Measurements from ENCODE around the gene APOB. TPM values are rescaled to one million over a fixed set of nuclear protein-coding genes. Genes with fewer than 3 reads are reported as not detected.

APOB gene
- total and polyA plus RNA-seq, 2 of the 8 experiments (the other 6 are each of a cell fraction or from before 2014, with no cell fraction given): 0.15 to 0.61 TPM

GRCh38 chr2:21008014-21008789 is 35.7 kb downstream of the APOB start:
- H3K4me1 ChIP-seq (replicated peaks in 1 of 4; ENCODE audit: control insufficient read depth in 3 of 4, insufficient read depth in 4 of 4, low read length in 3 of 4): no peaks in the 10 kb centered on the region
- H3K14ac ChIP-seq (ENCODE audit: insufficient read length): no peak overlapping the region
- H3K56ac ChIP-seq (replicated peaks; ENCODE audit: insufficient read length, low read depth, low read length): no peak overlapping the region
- H3K27ac ChIP-seq (ENCODE audit: low read depth, low read length): no peak overlapping the region
- H3K18ac ChIP-seq (ENCODE audit: extremely low read depth, low read length): no peak overlapping the region
- no peak overlapping the region for H3K4me2 ChIP-seq (ENCODE audit: insufficient read depth in 1 of 2, low read depth in 2 of 2, low read length in 2 of 2)
- H2AFZ ChIP-seq (ENCODE audit: low read length): no peak overlapping the region
- H2BK15ac ChIP-seq (ENCODE audit: low read length): no peak overlapping the region
- WGBS, 2 experiments (ENCODE audit: extremely low coverage in 1 of 2, insufficient coverage in 1 of 2, insufficient read length in 1 of 2, insufficient replicate concordance in 2 of 2, low coverage in 1 of 2, low lambda C conversion rate in 2 of 2, missing lambda C conversion rate in 1 of 2): 94% methylated on average over 9 of the region's 9 CpGs; no CpG with 5 or more reads in 1 of the 2 experiments
- no peak overlapping the region for H3K4ac ChIP-seq (replicated peaks; ENCODE audit: insufficient read length, low read depth, low read length)
- POLR2A ChIA-PET (ENCODE audit: partially characterized antibody): no interaction called here
- H3K36me3 ChIP-seq (ENCODE audit: control insufficient read depth in 2 of 4, insufficient read depth in 4 of 4, low read length in 3 of 4): no peaks in the 10 kb centered on the region
- H4K91ac ChIP-seq (replicated peaks; ENCODE audit: insufficient read length, low read length): no peak overlapping the region
- no peaks in the 10 kb centered on the region for H3K79me1 ChIP-seq (ENCODE audit: low read depth, low read length)
- no peak overlapping the region for H3K4me3 ChIP-seq (ENCODE audit: extremely low read depth in 1 of 4, insufficient read depth in 2 of 4, low read depth in 3 of 4, low read length in 4 of 4)
- H2BK120ac ChIP-seq (replicated peaks; ENCODE audit: low read depth, low read length): no peak overlapping the region
- H3K79me2 ChIP-seq (ENCODE audit: control insufficient read depth in 1 of 2, insufficient read depth in 2 of 2, low read length in 2 of 2): no peaks in the 10 kb centered on the region
- no peak overlapping the region for H4K8ac ChIP-seq (ENCODE audit: extremely low read depth, insufficient read depth, low read length)
- no peak overlapping the region for H2BK12ac ChIP-seq (ENCODE audit: low read depth, low read length)
- H3K27me3 ChIP-seq (replicated peaks in 1 of 4; ENCODE audit: control insufficient read depth in 3 of 4, extremely low read depth in 1 of 4, insufficient read depth in 3 of 4, low read length in 3 of 4): no peaks in the 10 kb centered on the region; a peak in 1 of 7 replicates
- no peak overlapping the region for H4K5ac ChIP-seq (ENCODE audit: insufficient read length, low read depth, low read length)
- H4K20me1 ChIP-seq (replicated peaks in 1 of 2; ENCODE audit: control insufficient read depth in 1 of 2, insufficient read depth in 2 of 2, low read length in 2 of 2): no peaks in the 10 kb centered on the region
- TF ChIP-seq KDM1A (IDR thresholded peaks at IDR 0.05; ENCODE audit: borderline replicate concordance, low read length) (no peak), SAP30 (IDR thresholded peaks at IDR 0.05; ENCODE audit: insufficient read depth, insufficient replicate concordance, low read length) (no peak), FOSL1 (IDR thresholded peaks at IDR 0.05; ENCODE audit: insufficient read depth, low read depth, low read length) (no peak), GTF2F1 (IDR thresholded peaks at IDR 0.05; ENCODE audit: borderline replicate concordance, low read depth, low read length) (no peak), SP1 (IDR thresholded peaks at IDR 0.05; ENCODE audit: low read depth, low read length) (no peak), BRCA1 (IDR thresholded peaks at IDR 0.05; ENCODE audit: low read depth, low read length) (no peak)
- FAIRE-seq (no peak), DNase-seq (ENCODE audit: low read depth in 1 of 2, low spot score in 2 of 2) (no peak)
- no peak overlapping the region for H3K9ac ChIP-seq (replicated peaks in 1 of 4; ENCODE audit: extremely low read depth in 1 of 4, low read depth in 3 of 4, low read length in 3 of 4)
- H2AK5ac ChIP-seq (ENCODE audit: low read depth, low read length): no peak overlapping the region
- H2BK20ac ChIP-seq (ENCODE audit: low read length): no peak overlapping the region
- CTCF ChIA-PET (ENCODE audit: partially characterized antibody): interaction anchor here (1.6 kb wide), 1 partner anchor 46 kb away, joined by 4 read pairs; no protein-coding TSS in a partner anchor
- no peak overlapping the region for H3K23ac ChIP-seq (ENCODE audit: insufficient read length)
- H3K23me2 ChIP-seq (ENCODE audit: low read depth, low read length): no peaks in the 10 kb centered on the region; the same call in 1 of the 2 replicates
- no peak overlapping the region for H2BK5ac ChIP-seq (ENCODE audit: low read depth, low read length)
- H3K9me3 ChIP-seq (ENCODE audit: insufficient read depth in 2 of 2, low read depth in 1 of 2, low read length in 1 of 2): no peaks in the 10 kb centered on the region; a peak in 2 of 4 replicates

Data from H1 (cell line).